Measurements from ENCODE around the gene CER1. TPM values are rescaled to one million over a fixed set of nuclear protein-coding genes. Genes with fewer than 3 reads are reported as not detected.
A peak's percentile ranks its signal among the peaks of the same experiment; 100 is the strongest.

The CER1 gene, protein sequence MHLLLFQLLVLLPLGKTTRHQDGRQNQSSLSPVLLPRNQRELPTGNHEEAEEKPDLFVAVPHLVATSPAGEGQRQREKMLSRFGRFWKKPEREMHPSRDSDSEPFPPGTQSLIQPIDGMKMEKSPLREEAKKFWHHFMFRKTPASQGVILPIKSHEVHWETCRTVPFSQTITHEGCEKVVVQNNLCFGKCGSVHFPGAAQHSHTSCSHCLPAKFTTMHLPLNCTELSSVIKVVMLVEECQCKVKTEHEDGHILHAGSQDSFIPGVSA
- total RNA-seq (not detected in 2 replicates), polyA plus RNA-seq (not detected in 2 replicates), polyA minus RNA-seq (ENCODE audit: low replicate concordance) (not detected in 2 replicates)
- not detected in 2 replicates for polyA plus RNA-seq (2012)

DNA sequence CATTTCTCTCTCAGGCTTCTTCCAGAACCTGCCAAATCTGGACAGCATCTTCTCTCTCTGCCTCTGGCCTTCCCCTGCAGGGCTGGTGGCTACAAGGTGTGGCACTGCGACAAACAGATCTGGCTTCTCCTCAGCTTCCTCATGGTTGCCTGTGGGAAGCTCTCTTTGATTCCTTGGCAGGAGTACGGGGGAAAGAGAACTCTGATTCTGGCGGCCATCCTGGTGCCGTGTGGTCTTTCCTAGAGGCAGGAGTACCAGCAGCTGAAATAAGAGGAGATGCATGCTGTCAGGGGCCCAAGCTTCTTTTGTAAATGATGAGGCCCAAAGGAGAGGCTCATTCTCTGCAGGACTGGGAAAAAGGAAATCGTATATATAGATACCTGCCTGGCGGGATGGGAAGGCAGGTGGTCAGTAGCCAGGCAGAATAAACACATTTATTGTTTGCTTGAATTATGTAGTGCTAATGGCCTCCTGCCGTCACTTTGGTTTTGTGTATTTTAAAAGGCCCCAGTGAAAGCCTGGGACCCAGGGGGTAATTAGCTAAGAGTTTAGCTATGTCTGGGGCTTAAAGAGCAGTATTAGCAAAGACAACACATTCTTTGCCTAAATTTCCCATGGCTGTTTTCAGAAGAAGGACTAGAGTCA is at the start of gene CER1:
TSS of gene CER1 (minus strand) at position 343 of the 645 bp plus-strand sequence. CDS start at position 282, 61 bp downstream.
- H3K9ac ChIP-seq (ENCODE audit: insufficient read depth, low read length) = no peak within 1 kb of the TSS
- H3K4me3 ChIP-seq (replicated peaks in 1 of 4; ENCODE audit: control extremely low read depth in 1 of 4, insufficient read depth in 1 of 4, low read depth in 3 of 4, low read length in 4 of 4) = no peak within 1 kb of the TSS
- H2AFZ ChIP-seq (ENCODE audit: low read length) = no peak within 1 kb of the TSS
- no peaks in the 10 kb centered on the region for H4K20me1 ChIP-seq (ENCODE audit: control insufficient read depth, extremely low read depth, insufficient read depth, low read length)
- no peak within 1 kb of the TSS for H3K27ac ChIP-seq (ENCODE audit: insufficient read depth, low read length)
- TF ChIP-seq EZH2 (IDR thresholded peaks at IDR 0.05; ENCODE audit: low read length, missing control alignments) = no peak
- TF ChIP-seq, protein P1, sequence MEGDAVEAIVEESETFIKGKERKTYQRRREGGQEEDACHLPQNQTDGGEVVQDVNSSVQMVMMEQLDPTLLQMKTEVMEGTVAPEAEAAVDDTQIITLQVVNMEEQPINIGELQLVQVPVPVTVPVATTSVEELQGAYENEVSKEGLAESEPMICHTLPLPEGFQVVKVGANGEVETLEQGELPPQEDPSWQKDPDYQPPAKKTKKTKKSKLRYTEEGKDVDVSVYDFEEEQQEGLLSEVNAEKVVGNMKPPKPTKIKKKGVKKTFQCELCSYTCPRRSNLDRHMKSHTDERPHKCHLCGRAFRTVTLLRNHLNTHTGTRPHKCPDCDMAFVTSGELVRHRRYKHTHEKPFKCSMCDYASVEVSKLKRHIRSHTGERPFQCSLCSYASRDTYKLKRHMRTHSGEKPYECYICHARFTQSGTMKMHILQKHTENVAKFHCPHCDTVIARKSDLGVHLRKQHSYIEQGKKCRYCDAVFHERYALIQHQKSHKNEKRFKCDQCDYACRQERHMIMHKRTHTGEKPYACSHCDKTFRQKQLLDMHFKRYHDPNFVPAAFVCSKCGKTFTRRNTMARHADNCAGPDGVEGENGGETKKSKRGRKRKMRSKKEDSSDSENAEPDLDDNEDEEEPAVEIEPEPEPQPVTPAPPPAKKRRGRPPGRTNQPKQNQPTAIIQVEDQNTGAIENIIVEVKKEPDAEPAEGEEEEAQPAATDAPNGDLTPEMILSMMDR (conservative IDR thresholded peaks at IDR 0.05 in 1 of 2, IDR thresholded peaks at IDR 0.05 in 1 of 2; ENCODE audit: low read depth in 1 of 2, low read length in 2 of 2) = no peak
- H3K4me1 ChIP-seq (ENCODE audit: control insufficient read depth, extremely low read depth, insufficient read depth, low read length) = no peaks in the 10 kb centered on the region
- H3K4me2 ChIP-seq (ENCODE audit: extremely low read depth, insufficient read depth, low read length) = no peak within 1 kb of the TSS
- H3K79me2 ChIP-seq (ENCODE audit: control insufficient read depth, insufficient read depth, low read length) = no peaks in the 10 kb centered on the region
- H3K27me3 ChIP-seq (ENCODE audit: control insufficient read depth, insufficient read depth, low read length) = no peaks in the 10 kb centered on the region
- no peak for DNase-seq (ENCODE audit: low read depth in 2 of 2)
- H3K9me3 ChIP-seq (ENCODE audit: control insufficient read depth, insufficient read depth, low read depth, low read length) = no peaks in the 10 kb centered on the region
- no peaks in the 10 kb centered on the region for H3K36me3 ChIP-seq (ENCODE audit: control insufficient read depth, insufficient read depth, low read length)

DNA sequence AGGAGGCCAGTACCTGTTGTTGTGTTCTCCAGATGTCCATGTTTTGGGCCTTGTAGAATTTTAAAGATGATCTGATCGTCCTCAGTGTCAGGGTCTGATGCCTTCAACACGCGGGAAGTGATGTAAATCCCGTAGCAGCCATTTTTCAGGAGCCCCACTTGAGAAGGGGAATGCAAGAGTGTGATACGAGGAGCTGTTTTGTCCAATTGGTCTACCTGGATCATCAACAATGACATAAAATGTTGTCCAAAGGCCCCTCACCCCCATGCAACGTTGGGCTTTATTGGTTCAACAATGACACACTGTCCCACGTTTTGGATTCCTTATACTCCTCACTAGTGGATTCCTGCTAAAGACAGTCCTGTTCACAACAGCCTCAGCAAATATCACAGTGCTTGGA is 48.1 kb upstream of the CER1 start:
- Histone ChIP-seq H3K9ac (ENCODE audit: insufficient read depth, low read length) (no peak overlapping the region), H2AFZ (ENCODE audit: low read length) (no peak overlapping the region), H3K4me3 (replicated peaks in 1 of 4; ENCODE audit: control extremely low read depth in 1 of 4, insufficient read depth in 1 of 4, low read depth in 3 of 4, low read length in 4 of 4) (no peak overlapping the region), H3K9me3 (ENCODE audit: control insufficient read depth, insufficient read depth, low read depth, low read length) (no peaks in the 10 kb centered on the region), H3K36me3 (ENCODE audit: control insufficient read depth, insufficient read depth, low read length) (no peaks in the 10 kb centered on the region), H3K4me2 (ENCODE audit: extremely low read depth, insufficient read depth, low read length) (no peak overlapping the region), H3K27me3 (ENCODE audit: control insufficient read depth, insufficient read depth, low read length) (no peaks in the 10 kb centered on the region), H3K27ac (ENCODE audit: insufficient read depth, low read length) (no peak overlapping the region), H4K20me1 (ENCODE audit: control insufficient read depth, extremely low read depth, insufficient read depth, low read length) (no peaks in the 10 kb centered on the region), H3K4me1 (ENCODE audit: control insufficient read depth, extremely low read depth, insufficient read depth, low read length) (no peaks in the 10 kb centered on the region), H3K79me2 (ENCODE audit: control insufficient read depth, insufficient read depth, low read length) (no peaks in the 10 kb centered on the region)
- TF ChIP-seq, protein P1 (conservative IDR thresholded peaks at IDR 0.05 in 1 of 2, IDR thresholded peaks at IDR 0.05 in 1 of 2; ENCODE audit: low read depth in 1 of 2, low read length in 2 of 2) = no peak
- no peak for TF ChIP-seq EZH2 (IDR thresholded peaks at IDR 0.05; ENCODE audit: low read length, missing control alignments)
- no peak for DNase-seq (ENCODE audit: low read depth in 2 of 2)

DNA sequence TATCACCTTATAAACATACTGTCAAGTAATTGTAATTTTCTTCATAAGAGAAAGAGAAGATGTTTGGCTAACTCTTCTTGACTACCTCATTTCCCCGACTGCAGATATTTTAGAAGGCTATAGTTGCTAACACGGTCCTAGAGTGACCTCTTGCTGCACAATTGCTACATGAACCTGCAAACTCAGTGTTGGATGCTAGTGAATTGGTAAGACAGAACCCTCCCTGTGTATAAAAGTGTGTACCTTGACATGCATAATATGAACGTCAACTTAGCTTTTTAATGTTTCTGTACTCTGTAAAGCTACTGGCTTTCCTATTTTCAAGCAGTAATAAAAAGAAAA is 46.7 kb upstream of the CER1 start:
- Histone ChIP-seq H2AFZ (ENCODE audit: low read length) (no peak overlapping the region), H3K9ac (ENCODE audit: insufficient read depth, low read length) (no peak overlapping the region), H3K27me3 (ENCODE audit: control insufficient read depth, insufficient read depth, low read length) (no peaks in the 10 kb centered on the region), H4K20me1 (ENCODE audit: control insufficient read depth, extremely low read depth, insufficient read depth, low read length) (no peaks in the 10 kb centered on the region), H3K9me3 (ENCODE audit: control insufficient read depth, insufficient read depth, low read depth, low read length) (no peaks in the 10 kb centered on the region), H3K4me1 (ENCODE audit: control insufficient read depth, extremely low read depth, insufficient read depth, low read length) (no peaks in the 10 kb centered on the region), H3K79me2 (ENCODE audit: control insufficient read depth, insufficient read depth, low read length) (no peaks in the 10 kb centered on the region), H3K4me3 (replicated peaks in 1 of 4; ENCODE audit: control extremely low read depth in 1 of 4, insufficient read depth in 1 of 4, low read depth in 3 of 4, low read length in 4 of 4) (no peak overlapping the region), H3K36me3 (ENCODE audit: control insufficient read depth, insufficient read depth, low read length) (no peaks in the 10 kb centered on the region), H3K27ac (ENCODE audit: insufficient read depth, low read length) (no peak overlapping the region), H3K4me2 (ENCODE audit: extremely low read depth, insufficient read depth, low read length) (no peak overlapping the region)
- TF ChIP-seq, protein P1 (conservative IDR thresholded peaks at IDR 0.05 in 1 of 2, IDR thresholded peaks at IDR 0.05 in 1 of 2; ENCODE audit: low read depth in 1 of 2, low read length in 2 of 2) = peak; percentile 7 to 31
- no peak for TF ChIP-seq EZH2 (IDR thresholded peaks at IDR 0.05; ENCODE audit: low read length, missing control alignments)
- peak; percentile 18 to 33 for DNase-seq (ENCODE audit: low read depth in 2 of 2)
